Measurements from ENCODE around the gene ACTRT2. TPM values are rescaled to one million over a fixed set of nuclear protein-coding genes. Genes with fewer than 3 reads are reported as not detected.

The ACTRT2 gene
- total RNA-seq, 1 donor from 2014 or later = not detected

- DNase-seq (ENCODE audit: extremely low read depth, low read depth, low spot score) = no peak
These were observed 29.3 kb downstream of the ACTRT2 start for GRCh38 chr1:3050603-3051002.

- no peak for DNase-seq (ENCODE audit: extremely low read depth, low read depth, low spot score)
These were observed 30.3 kb downstream of the ACTRT2 start for GRCh38 chr1:3051270-3052268.

GRCh38 chr1:3052501-3052900 lies 31.2 kb downstream of the ACTRT2 start:
- no peak for DNase-seq (ENCODE audit: extremely low read depth, low read depth, low spot score)

- no peak for DNase-seq (ENCODE audit: extremely low read depth, low read depth, low spot score)
These were observed 32.2 kb downstream of the ACTRT2 start for GRCh38 chr1:3053366-3053980.

- DNase-seq (ENCODE audit: extremely low read depth, low read depth, low spot score) = no peak
These were observed 32.7 kb downstream of the ACTRT2 start for GRCh38 chr1:3053986-3054385.

- no peak for DNase-seq (ENCODE audit: extremely low read depth, low read depth, low spot score)
These were observed 33.2 kb downstream of the ACTRT2 start for GRCh38 chr1:3054474-3054873.

GRCh38 chr1:3055051-3055450 lies 33.8 kb downstream of the ACTRT2 start:
- no peak for DNase-seq (ENCODE audit: extremely low read depth, low read depth, low spot score)

- no peak for DNase-seq (ENCODE audit: extremely low read depth, low read depth, low spot score)
These were observed 35.4 kb downstream of the ACTRT2 start for GRCh38 chr1:3056641-3057040.

GRCh38 chr1:3058263-3059030 lies 37.2 kb downstream of the ACTRT2 start:
- no peak for DNase-seq (ENCODE audit: extremely low read depth, low read depth, low spot score)

GRCh38 chr1:3060127-3060526 lies 38.9 kb downstream of the ACTRT2 start:
- no peak for DNase-seq (ENCODE audit: extremely low read depth, low read depth, low spot score)

- no peak for DNase-seq (ENCODE audit: extremely low read depth, low read depth, low spot score)
These were observed 39.6 kb downstream of the ACTRT2 start for GRCh38 chr1:3060601-3061551.

GRCh38 chr1:3061566-3061965 lies 40.3 kb downstream of the ACTRT2 start:
- DNase-seq (ENCODE audit: extremely low read depth, low read depth, low spot score) = no peak

- DNase-seq (ENCODE audit: extremely low read depth, low read depth, low spot score) = no peak
These were observed 40.8 kb downstream of the ACTRT2 start for GRCh38 chr1:3061981-3062615.

GRCh38 chr1:3062616-3063378 lies 41.5 kb downstream of the ACTRT2 start:
- no peak for DNase-seq (ENCODE audit: extremely low read depth, low read depth, low spot score)

- no peak for DNase-seq (ENCODE audit: extremely low read depth, low read depth, low spot score)
These were observed 42.4 kb downstream of the ACTRT2 start for GRCh38 chr1:3063379-3064295.

GRCh38 chr1:3064296-3064850 lies 43.1 kb downstream of the ACTRT2 start:
- DNase-seq (ENCODE audit: extremely low read depth, low read depth, low spot score) = no peak

GRCh38 chr1:3064901-3065300 lies 43.6 kb downstream of the ACTRT2 start:
- DNase-seq (ENCODE audit: extremely low read depth, low read depth, low spot score) = no peak

- no peak for DNase-seq (ENCODE audit: extremely low read depth, low read depth, low spot score)
These were observed 44.1 kb downstream of the ACTRT2 start for GRCh38 chr1:3065396-3065795.

Measured in glomerular endothelial cell (primary cell).